Parathyroid adenoma (tissue), 2 donors: ENCODE data around the gene EML6.

Source experiments
- H2AFZ ChIP-seq: fragments of 300-600 bp; sonication (generic); one replicate; pipeline ENCODE4 v1.7.0; 2017; ENCODE audit warnings: antibody characterized with exemption, mild to moderate bottlenecking
- H3K27ac ChIP-seq: fragments of 300-600 bp; sonication (generic); one replicate; pipeline ENCODE4 v1.7.0; 2017
- H3K27me3 ChIP-seq: fragments of 300-600 bp; sonication (generic); one replicate; pipeline ENCODE4 v1.7.0; 2017; ENCODE audit warnings: low read length; ENCODE audit not compliant: control insufficient read depth, insufficient read depth
- H3K36me3 ChIP-seq: fragments of 300-600 bp; sonication (generic); one replicate; pipeline ENCODE4 v1.7.0; 2017; ENCODE audit warnings: low read length; ENCODE audit not compliant: control insufficient read depth, insufficient read depth
- H3K4me1 ChIP-seq: fragments of 300-600 bp; sonication (generic); one replicate; pipeline ENCODE4 v1.7.0; 2017; ENCODE audit warnings: control low read depth
- H3K4me2 ChIP-seq: fragments of 300-600 bp; sonication (generic); one replicate; pipeline ENCODE4 v1.7.0; 2017; ENCODE audit warnings: low read length
- H3K4me3 ChIP-seq: fragments of 300-600 bp; sonication (generic); one replicate; pipeline ENCODE4 v1.7.0; 2017; ENCODE audit warnings: low read depth, low read length
- H3K79me2 ChIP-seq: fragments of 300-600 bp; sonication (generic); one replicate; pipeline ENCODE4 v1.7.0; 2017; ENCODE audit warnings: control low read depth
- H3K9ac ChIP-seq: fragments of 300-600 bp; sonication (generic); one replicate; pipeline ENCODE4 v1.7.0; 2017; ENCODE audit warnings: mild to moderate bottlenecking
- H3K9me3 ChIP-seq: fragments of 300-600 bp; sonication (generic); one replicate; pipeline ENCODE4 v1.7.0; 2017; ENCODE audit warnings: low read length; ENCODE audit not compliant: control insufficient read depth
- TF ChIP-seq, protein P1 (sequence below): fragments of 300-600 bp; sonication (generic); IDR thresholded peaks from one replicate; pipeline ENCODE4 v1.7.0; 2017; ENCODE audit warnings: antibody characterized with exemption, mild to moderate bottlenecking
- donor health status: primary hyperparathyroidism.

Gene EML6

DNA sequence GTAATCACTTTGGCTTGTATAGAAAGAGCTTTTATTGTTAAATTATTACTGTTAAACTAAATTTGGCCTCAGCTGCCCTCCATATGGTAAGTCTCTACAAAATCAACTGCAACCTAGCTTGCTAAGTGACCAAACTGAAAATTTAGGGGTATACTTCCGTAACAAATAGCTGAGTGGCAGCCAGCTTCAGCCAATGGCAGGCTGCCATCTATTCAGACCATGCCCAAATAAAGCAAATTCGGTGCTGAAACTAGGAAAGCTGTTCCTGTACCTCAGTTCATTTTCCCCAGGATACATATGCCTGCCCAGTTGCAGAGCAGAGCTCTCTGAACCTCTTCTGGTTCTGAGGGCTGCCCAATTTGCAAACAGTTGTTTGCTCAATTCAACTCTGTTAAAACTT lies 94.8 kb downstream of the EML6 start:
- H3K4me3 ChIP-seq: no peak overlapping the region
- H3K9ac ChIP-seq: no peak overlapping the region
- no peaks in the 10 kb centered on the region for H3K79me2 ChIP-seq
- no peaks in the 10 kb centered on the region for H3K27me3 ChIP-seq
- no peaks in the 10 kb centered on the region for H3K4me1 ChIP-seq
- TF ChIP-seq, protein P1, sequence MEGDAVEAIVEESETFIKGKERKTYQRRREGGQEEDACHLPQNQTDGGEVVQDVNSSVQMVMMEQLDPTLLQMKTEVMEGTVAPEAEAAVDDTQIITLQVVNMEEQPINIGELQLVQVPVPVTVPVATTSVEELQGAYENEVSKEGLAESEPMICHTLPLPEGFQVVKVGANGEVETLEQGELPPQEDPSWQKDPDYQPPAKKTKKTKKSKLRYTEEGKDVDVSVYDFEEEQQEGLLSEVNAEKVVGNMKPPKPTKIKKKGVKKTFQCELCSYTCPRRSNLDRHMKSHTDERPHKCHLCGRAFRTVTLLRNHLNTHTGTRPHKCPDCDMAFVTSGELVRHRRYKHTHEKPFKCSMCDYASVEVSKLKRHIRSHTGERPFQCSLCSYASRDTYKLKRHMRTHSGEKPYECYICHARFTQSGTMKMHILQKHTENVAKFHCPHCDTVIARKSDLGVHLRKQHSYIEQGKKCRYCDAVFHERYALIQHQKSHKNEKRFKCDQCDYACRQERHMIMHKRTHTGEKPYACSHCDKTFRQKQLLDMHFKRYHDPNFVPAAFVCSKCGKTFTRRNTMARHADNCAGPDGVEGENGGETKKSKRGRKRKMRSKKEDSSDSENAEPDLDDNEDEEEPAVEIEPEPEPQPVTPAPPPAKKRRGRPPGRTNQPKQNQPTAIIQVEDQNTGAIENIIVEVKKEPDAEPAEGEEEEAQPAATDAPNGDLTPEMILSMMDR: no peak
- H3K27ac ChIP-seq: no peak overlapping the region
- H3K4me2 ChIP-seq: no peak overlapping the region
- H3K9me3 ChIP-seq: no peaks in the 10 kb centered on the region
- no peaks in the 10 kb centered on the region for H3K36me3 ChIP-seq
- H2AFZ ChIP-seq: no peak overlapping the region

DNA sequence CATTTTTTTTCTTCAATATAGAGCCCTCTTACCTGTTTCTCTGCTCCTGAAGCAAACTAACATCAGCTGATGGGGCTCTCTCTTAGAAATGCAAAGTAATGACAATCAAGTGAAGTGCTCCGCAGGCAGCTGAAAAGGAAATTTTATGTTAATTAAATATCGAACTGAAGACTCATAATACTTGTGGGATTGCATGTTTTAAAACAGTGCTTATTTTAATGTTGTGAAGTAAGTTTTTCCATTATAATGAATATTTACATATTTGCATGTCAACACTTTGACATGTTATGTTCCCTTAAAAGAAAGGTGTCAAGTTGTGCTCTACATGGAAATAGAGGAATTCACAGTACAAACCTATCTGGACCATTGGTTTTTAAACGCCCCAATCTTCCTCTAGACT lies 97.1 kb downstream of the EML6 start:
- Histone ChIP-seq H3K9me3 (no peaks in the 10 kb centered on the region), H3K79me2 (no peaks in the 10 kb centered on the region), H2AFZ (no peak overlapping the region), H3K4me1 (no peaks in the 10 kb centered on the region), H3K36me3 (no peaks in the 10 kb centered on the region), H3K27me3 (no peaks in the 10 kb centered on the region), H3K9ac (no peak overlapping the region), H3K4me3 (no peak overlapping the region), H3K27ac (no peak overlapping the region), H3K4me2 (no peak overlapping the region)
- TF ChIP-seq, protein P1: no peak

DNA sequence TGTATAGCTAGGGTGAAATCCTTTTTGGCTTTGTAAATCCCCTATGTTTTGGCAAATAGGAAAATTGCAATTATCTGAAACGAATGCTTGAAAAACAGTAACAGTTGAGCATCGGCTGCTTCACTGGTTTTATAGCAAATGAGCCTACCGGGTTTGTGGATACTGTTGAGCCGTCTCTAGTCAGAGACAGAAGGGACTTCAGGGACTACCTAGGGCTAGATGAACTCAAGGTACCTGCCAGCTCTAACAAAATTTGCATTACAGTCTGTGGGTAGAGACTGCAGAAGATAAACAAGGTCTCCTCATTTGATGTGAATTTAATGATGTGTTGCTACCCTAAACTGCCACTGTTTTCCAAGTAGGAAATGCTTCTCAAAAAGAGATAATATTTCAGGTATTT lies 101.1 kb downstream of the EML6 start:
- Histone ChIP-seq H3K9me3 (no peaks in the 10 kb centered on the region), H2AFZ (no peak overlapping the region), H3K79me2 (no peaks in the 10 kb centered on the region), H3K9ac (no peak overlapping the region), H3K4me3 (no peak overlapping the region), H3K36me3 (no peaks in the 10 kb centered on the region), H3K27ac (no peak overlapping the region), H3K4me1 (no peaks in the 10 kb centered on the region), H3K27me3 (no peaks in the 10 kb centered on the region), H3K4me2 (no peak overlapping the region)
- TF ChIP-seq, protein P1: no peak

DNA sequence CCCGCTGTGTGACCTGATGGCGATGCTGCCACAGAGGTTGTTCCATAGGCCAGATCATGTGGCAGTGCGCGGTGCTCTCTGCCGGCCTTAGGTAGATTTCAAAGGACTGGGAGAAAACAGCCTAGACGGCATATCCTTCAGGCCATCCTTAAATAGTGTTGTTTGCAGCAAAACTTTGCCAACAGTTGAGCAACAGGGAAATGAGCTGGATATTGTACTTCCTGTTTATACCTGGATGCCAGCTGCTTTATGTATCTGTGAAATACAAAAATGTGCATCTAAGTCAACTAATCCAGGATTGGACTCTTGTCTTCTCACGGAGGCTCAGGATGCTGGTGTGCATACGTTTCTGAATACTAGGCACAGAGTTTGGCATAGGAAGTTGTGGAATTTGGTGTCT lies 107.1 kb downstream of the EML6 start:
- Histone ChIP-seq H3K4me2 (no peak overlapping the region), H3K79me2 (no peaks in the 10 kb centered on the region), H3K9me3 (no peaks in the 10 kb centered on the region), H3K9ac (no peak overlapping the region), H3K4me3 (no peak overlapping the region), H2AFZ (no peak overlapping the region), H3K27me3 (no peaks in the 10 kb centered on the region), H3K27ac (no peak overlapping the region), H3K36me3 (no peaks in the 10 kb centered on the region), H3K4me1 (no peaks in the 10 kb centered on the region)
- TF ChIP-seq, protein P1: no peak

DNA sequence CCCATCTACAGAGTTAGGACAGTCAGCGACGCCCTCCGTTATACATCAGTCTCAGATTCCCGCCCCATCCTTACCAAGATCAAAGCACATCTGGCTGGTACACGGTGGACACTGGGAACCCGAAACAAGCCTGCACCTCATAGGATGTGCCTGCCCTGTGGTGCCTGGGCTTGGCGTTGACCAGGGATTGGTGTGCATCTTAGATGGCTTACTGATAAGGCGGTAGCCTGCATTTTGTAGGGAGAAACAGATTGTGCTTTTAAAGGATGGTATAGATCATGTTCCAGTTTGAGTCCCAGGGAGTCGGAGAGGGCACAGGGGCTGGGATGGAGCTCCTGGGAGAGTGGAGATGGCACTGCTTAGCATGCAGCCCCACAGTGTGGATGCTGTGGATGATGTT lies 108.0 kb downstream of the EML6 start:
- Histone ChIP-seq H3K27me3 (no peaks in the 10 kb centered on the region), H3K4me2 (no peak overlapping the region), H3K9ac (no peak overlapping the region), H3K36me3 (no peaks in the 10 kb centered on the region), H2AFZ (no peak overlapping the region), H3K9me3 (no peaks in the 10 kb centered on the region), H3K4me3 (no peak overlapping the region), H3K4me1 (no peaks in the 10 kb centered on the region), H3K79me2 (no peaks in the 10 kb centered on the region), H3K27ac (no peak overlapping the region)
- TF ChIP-seq, protein P1: no peak
